Left hindlimb (tissue), 1 donor: Measurements from ENCODE around the gene PPIF.

ENCODE experiments used
- DNase-seq: peaks from one replicate; pipeline ENCODE4 v3.0.0-alpha.2; 2018

The PPIF gene

GRCh38 chr10:79375321-79376077, 28.2 kb downstream of the PPIF start:
- peak; percentile 20 for DNase-seq

- peak; percentile 25 for DNase-seq
Measured at GRCh38 chr10:79376078-79376628, 28.9 kb downstream of the PPIF start.

GRCh38 chr10:79376751-79377556, 29.7 kb downstream of the PPIF start:
- no peak for DNase-seq

GRCh38 chr10:79377557-79378382, 30.5 kb downstream of the PPIF start:
- no peak for DNase-seq

- peak; percentile 14 for DNase-seq
Measured at GRCh38 chr10:79378383-79378646, 31.0 kb downstream of the PPIF start.

- DNase-seq: no peak
Measured at GRCh38 chr10:79378647-79379511, 31.6 kb downstream of the PPIF start.

GRCh38 chr10:79379512-79380124, 32.3 kb downstream of the PPIF start:
- peak; percentile 58 for DNase-seq

GRCh38 chr10:79380125-79380945, 33.1 kb downstream of the PPIF start:
- peak; percentile 59 for DNase-seq

- DNase-seq: peak; percentile 40
Measured at GRCh38 chr10:79380946-79381721, 33.9 kb downstream of the PPIF start.

- DNase-seq: peak; percentile 62
Measured at GRCh38 chr10:79381804-79382221, 34.5 kb downstream of the PPIF start.

- DNase-seq: peak; percentile 36
Measured at GRCh38 chr10:79382491-79382941, 35.2 kb downstream of the PPIF start.

GRCh38 chr10:79383974-79384606, 36.8 kb downstream of the PPIF start:
- DNase-seq: peak; percentile 22

- peak; percentile 26 for DNase-seq
Measured at GRCh38 chr10:79384773-79385391, 37.6 kb downstream of the PPIF start.

- peak; percentile 15 for DNase-seq
Measured at GRCh38 chr10:79385392-79385795, 38.1 kb downstream of the PPIF start.

GRCh38 chr10:79385804-79386531, 38.7 kb downstream of the PPIF start:
- DNase-seq: peak; percentile 33

- peak; percentile 16 for DNase-seq
Measured at GRCh38 chr10:79386637-79387465, 39.6 kb downstream of the PPIF start.

- peak; percentile 10 for DNase-seq
Measured at GRCh38 chr10:79387466-79387973, 40.3 kb downstream of the PPIF start.
